Measurements from ENCODE around the gene PAN3.

DNA sequence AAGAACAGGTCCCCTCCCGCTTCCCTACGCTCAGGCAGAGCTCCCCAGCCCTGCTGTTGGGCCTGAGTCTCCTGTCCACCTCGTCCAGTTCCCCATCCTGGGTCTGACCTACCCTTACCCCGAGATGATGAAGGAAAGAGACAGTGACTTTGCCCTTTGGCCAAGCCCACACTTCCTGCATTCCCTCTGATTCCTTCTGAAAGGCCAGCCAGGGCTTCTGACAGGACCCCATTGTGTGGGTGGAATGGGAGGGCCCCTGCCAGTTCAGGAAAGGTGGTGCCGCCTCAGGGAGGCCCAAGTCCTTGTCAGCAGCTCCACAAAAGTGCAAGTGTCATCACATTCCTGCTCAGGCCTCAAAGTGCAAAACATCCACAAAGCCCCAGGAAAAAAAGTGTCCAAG lies 177.8 kb downstream of the PAN3 start:
- TF ChIP-seq, protein P1, sequence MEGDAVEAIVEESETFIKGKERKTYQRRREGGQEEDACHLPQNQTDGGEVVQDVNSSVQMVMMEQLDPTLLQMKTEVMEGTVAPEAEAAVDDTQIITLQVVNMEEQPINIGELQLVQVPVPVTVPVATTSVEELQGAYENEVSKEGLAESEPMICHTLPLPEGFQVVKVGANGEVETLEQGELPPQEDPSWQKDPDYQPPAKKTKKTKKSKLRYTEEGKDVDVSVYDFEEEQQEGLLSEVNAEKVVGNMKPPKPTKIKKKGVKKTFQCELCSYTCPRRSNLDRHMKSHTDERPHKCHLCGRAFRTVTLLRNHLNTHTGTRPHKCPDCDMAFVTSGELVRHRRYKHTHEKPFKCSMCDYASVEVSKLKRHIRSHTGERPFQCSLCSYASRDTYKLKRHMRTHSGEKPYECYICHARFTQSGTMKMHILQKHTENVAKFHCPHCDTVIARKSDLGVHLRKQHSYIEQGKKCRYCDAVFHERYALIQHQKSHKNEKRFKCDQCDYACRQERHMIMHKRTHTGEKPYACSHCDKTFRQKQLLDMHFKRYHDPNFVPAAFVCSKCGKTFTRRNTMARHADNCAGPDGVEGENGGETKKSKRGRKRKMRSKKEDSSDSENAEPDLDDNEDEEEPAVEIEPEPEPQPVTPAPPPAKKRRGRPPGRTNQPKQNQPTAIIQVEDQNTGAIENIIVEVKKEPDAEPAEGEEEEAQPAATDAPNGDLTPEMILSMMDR (conservative IDR thresholded peaks at IDR 0.05 in 1 of 2, IDR thresholded peaks at IDR 0.05 in 1 of 2; ENCODE audit: low read depth in 1 of 2, low read length in 2 of 2) = no peak
- no peak for TF ChIP-seq EZH2 (IDR thresholded peaks at IDR 0.05; ENCODE audit: low read length, missing control alignments)
